ENCODE results near the gene RNU6-1.

Gene RNU6-1

DNA sequence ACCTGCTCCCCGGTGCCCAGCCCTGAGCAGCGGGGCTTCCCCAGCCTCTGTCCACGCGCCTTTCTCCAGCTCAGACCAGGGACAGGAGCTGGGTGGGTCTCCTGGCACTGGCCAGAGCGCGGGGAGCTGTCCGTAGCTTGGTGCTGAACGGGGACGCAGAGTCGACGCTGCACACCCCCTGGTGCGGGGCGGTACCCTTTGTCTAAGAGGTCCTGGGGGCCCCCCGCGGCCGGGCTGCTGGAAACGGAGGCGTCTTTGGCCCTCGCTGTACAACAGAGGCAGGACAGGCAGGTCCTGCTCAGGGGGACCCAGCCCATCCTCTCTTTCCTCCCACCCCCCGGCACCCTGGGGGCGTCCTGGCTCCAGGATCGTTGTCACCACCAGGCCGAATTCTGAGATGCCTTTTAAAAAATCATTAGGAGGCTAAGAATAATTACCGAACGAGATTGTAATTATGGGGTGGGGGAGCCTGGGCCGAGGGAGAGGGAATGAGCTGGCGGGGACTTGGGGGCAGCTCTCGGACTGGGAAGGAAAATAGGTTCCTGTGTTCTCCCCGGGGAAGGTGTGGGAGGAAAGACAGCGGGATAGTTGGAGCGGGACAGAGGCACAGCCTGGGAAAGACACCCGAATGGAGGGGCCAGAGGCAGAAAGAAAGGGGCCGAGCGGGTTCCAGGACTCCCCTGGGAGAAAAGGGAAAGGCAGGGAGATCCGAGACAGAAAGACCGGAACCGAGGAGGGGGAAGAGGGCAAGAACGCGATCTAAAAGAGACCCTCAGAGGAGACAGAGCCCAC lies 18.7 kb downstream of the RNU6-1 start:
- Histone ChIP-seq H3K27me3 (ENCODE audit: insufficient read depth, low read depth) (peaks cover 3% of the 10 kb centered on the region; the same call in 1 of the 2 replicates), H3K36me3 (ENCODE audit: insufficient read depth) (no peaks in the 10 kb centered on the region), H3K4me1 (ENCODE audit: low read depth, poor library complexity, severe bottlenecking) (no peaks in the 10 kb centered on the region), H3K79me2 (ENCODE audit: insufficient read depth, low read depth) (no peaks in the 10 kb centered on the region), H3K9ac (no peak overlapping the region), H2AFZ (ENCODE audit: low read depth) (no peak overlapping the region), H3K27ac (no peak overlapping the region), H3K4me2 (no peak overlapping the region), H3K4me3 (IDR thresholded peaks at IDR 0.05; ENCODE audit: insufficient read depth, low read depth, low read length) (no peak overlapping the region), H4K20me1 (ENCODE audit: insufficient read depth) (no peaks in the 10 kb centered on the region)
- TF ChIP-seq, protein P1, sequence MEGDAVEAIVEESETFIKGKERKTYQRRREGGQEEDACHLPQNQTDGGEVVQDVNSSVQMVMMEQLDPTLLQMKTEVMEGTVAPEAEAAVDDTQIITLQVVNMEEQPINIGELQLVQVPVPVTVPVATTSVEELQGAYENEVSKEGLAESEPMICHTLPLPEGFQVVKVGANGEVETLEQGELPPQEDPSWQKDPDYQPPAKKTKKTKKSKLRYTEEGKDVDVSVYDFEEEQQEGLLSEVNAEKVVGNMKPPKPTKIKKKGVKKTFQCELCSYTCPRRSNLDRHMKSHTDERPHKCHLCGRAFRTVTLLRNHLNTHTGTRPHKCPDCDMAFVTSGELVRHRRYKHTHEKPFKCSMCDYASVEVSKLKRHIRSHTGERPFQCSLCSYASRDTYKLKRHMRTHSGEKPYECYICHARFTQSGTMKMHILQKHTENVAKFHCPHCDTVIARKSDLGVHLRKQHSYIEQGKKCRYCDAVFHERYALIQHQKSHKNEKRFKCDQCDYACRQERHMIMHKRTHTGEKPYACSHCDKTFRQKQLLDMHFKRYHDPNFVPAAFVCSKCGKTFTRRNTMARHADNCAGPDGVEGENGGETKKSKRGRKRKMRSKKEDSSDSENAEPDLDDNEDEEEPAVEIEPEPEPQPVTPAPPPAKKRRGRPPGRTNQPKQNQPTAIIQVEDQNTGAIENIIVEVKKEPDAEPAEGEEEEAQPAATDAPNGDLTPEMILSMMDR (conservative IDR thresholded peaks at IDR 0.05; ENCODE audit: low read depth, low read length): no peak

DNA sequence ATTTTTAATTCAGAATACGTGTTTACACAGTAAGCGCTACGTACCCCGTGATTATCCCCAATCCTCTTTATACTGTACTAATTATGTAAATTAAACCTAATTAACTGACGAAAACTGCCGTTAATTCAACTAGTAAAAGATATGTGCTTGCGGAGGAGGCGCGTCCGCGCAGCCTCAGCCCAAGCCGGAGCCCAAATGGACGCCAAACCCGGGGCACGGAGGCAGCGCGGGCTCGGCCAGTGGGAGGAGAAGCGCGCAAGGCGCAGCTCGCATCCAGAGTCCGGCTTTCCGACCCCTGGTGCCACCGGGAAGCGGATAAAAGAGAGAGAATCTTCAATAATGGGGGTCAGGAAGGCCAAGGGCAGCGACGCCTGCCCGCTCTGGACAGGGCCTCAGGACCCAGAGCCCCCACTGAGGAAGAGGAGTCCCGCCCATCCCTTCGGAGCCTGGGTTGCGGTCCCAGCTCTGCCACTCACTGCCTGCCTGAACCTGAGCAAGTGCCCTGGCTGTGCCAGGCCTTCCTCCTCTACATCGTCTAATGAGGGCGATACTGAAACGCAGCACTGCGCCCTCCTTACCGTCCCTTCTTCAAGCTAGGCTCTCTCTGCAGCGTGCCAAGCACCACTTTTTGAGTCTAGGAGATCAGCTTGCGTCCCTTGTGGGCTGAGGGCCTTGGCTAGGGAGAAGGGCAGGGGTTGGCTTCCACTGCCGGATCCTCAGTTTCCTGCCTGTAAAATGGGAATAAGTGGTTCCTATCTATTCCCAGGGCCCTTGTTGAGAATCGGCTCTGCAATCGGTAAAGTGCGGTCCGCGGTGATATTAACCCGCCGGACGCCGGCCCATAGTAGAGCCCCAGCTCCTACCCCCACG lies 19.5 kb downstream of the RNU6-1 start:
- Histone ChIP-seq H3K79me2 (ENCODE audit: insufficient read depth, low read depth) (no peaks in the 10 kb centered on the region), H3K27ac (no peak overlapping the region), H3K9ac (no peak overlapping the region), H3K4me2 (no peak overlapping the region), H3K4me1 (ENCODE audit: low read depth, poor library complexity, severe bottlenecking) (no peaks in the 10 kb centered on the region), H3K4me3 (IDR thresholded peaks at IDR 0.05; ENCODE audit: insufficient read depth, low read depth, low read length) (no peak overlapping the region), H3K27me3 (ENCODE audit: insufficient read depth, low read depth) (peaks cover 3% of the 10 kb centered on the region; the same call in 1 of the 2 replicates), H3K36me3 (ENCODE audit: insufficient read depth) (no peaks in the 10 kb centered on the region), H4K20me1 (ENCODE audit: insufficient read depth) (no peaks in the 10 kb centered on the region), H2AFZ (ENCODE audit: low read depth) (no peak overlapping the region)
- TF ChIP-seq, protein P1 (conservative IDR thresholded peaks at IDR 0.05; ENCODE audit: low read depth, low read length): no peak

DNA sequence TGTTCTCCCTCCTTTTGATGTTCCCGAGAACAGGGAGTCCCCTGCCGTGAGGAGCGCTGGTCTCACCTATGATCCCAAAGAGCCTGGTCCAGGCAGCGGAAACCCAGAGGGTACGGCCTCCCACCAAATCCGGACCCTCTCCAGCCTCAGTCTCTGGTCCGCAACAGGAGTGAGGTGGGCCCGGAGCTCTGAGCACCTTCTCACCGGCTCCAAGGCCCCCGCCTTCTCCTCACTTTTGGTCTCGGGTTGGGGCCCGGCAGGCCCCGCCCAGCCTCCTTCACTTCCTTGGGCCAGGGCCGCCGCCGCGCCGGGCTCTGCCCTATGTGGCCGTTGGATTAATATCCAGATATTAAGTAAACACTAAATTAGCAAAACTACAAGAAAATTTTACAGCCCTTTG lies 20.2 kb downstream of the RNU6-1 start:
- H3K4me3 ChIP-seq (IDR thresholded peaks at IDR 0.05; ENCODE audit: insufficient read depth, low read depth, low read length): no peak overlapping the region
- no peak overlapping the region for H3K4me2 ChIP-seq
- TF ChIP-seq, protein P1 (conservative IDR thresholded peaks at IDR 0.05; ENCODE audit: low read depth, low read length): no peak
- H3K9ac ChIP-seq: no peak overlapping the region
- no peak overlapping the region for H3K27ac ChIP-seq
- H3K27me3 ChIP-seq (ENCODE audit: insufficient read depth, low read depth): no peaks in the 10 kb centered on the region; the same call in 1 of the 2 replicates
- H3K4me1 ChIP-seq (ENCODE audit: low read depth, poor library complexity, severe bottlenecking): no peaks in the 10 kb centered on the region
- H3K36me3 ChIP-seq (ENCODE audit: insufficient read depth): no peaks in the 10 kb centered on the region
- no peak overlapping the region for H2AFZ ChIP-seq (ENCODE audit: low read depth)
- no peaks in the 10 kb centered on the region for H4K20me1 ChIP-seq (ENCODE audit: insufficient read depth)
- no peaks in the 10 kb centered on the region for H3K79me2 ChIP-seq (ENCODE audit: insufficient read depth, low read depth)

DNA sequence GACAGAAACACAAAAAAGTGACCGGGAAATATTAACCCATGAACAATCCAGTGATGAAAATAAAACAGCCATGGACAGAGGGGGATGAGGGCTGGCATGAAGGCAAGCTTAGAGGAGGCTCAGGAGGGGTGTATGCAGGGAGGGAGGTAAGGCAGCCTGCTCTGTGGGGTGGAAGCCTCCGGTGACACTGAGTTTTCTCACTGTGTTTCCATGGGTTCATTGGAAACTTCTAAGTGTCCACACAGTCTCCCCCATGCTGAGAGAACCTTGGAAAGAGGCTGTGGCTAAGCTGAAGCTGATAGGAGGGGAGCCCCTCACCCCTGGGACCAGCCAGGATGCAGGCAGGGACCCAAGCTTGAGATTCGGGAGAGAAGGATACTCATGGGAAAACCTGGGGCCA lies 21.4 kb downstream of the RNU6-1 start:
- Histone ChIP-seq H3K4me1 (ENCODE audit: low read depth, poor library complexity, severe bottlenecking) (no peaks in the 10 kb centered on the region), H3K9ac (no peak overlapping the region), H2AFZ (ENCODE audit: low read depth) (no peak overlapping the region), H3K79me2 (ENCODE audit: insufficient read depth, low read depth) (no peaks in the 10 kb centered on the region), H3K36me3 (ENCODE audit: insufficient read depth) (no peaks in the 10 kb centered on the region), H3K27me3 (ENCODE audit: insufficient read depth, low read depth) (no peaks in the 10 kb centered on the region), H3K4me3 (IDR thresholded peaks at IDR 0.05; ENCODE audit: insufficient read depth, low read depth, low read length) (no peak overlapping the region), H3K4me2 (no peak overlapping the region), H3K27ac (no peak overlapping the region), H4K20me1 (ENCODE audit: insufficient read depth) (no peaks in the 10 kb centered on the region)
- TF ChIP-seq, protein P1 (conservative IDR thresholded peaks at IDR 0.05; ENCODE audit: low read depth, low read length): no peak
